ENCODE measurements around the gene PIK3AP1.

PIK3AP1 gene

GRCh38 chr10:96608262-96608661 lies 112.1 kb downstream of the PIK3AP1 start:
- no peak for DNase-seq

DNA sequence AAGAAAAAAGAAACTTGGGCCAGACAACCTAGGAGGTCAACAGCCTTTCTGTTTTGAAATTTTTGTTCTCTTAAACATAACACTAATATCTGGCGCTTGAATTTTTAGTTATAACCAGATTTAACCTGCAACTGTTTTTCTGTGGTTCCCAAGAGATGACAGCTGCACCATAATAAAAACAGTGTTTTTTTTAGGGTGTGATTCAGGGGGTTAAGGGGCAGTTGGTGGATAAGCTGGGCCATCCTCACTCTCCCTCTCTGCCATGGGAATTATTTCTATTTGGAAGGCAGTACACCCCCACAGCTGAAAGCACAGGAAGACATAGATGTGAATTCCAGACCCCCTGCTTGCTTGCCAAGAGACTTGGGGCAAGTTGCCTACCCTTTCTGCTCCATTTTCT lies 113.4 kb downstream of the PIK3AP1 start:
- no peak for DNase-seq

DNA sequence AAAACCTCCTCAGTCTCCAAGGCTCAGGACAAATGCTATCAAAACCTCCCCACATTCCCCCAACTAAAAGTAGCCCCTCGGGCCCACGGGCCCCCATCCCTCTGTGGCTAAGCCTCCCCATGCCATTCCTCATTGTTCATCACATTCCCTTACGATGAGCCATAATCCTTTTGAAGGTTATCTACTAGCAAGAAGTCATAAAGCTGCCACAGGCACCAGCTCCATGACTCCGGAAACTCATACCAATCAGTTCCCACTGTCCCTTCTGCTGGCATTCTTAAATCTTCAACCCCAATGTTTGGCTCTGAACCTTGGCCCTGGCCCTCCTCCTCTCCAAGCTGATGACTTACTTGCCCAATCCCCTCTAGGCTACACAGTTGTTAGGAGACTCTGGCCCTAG lies 114.1 kb downstream of the PIK3AP1 start:
- DNase-seq, result no peak

GRCh38 chr10:96600337-96600736 lies 120.0 kb downstream of the PIK3AP1 start:
- no peak for DNase-seq

GRCh38 chr10:96598846-96599245 lies 121.5 kb downstream of the PIK3AP1 start:
- no peak for DNase-seq

DNA sequence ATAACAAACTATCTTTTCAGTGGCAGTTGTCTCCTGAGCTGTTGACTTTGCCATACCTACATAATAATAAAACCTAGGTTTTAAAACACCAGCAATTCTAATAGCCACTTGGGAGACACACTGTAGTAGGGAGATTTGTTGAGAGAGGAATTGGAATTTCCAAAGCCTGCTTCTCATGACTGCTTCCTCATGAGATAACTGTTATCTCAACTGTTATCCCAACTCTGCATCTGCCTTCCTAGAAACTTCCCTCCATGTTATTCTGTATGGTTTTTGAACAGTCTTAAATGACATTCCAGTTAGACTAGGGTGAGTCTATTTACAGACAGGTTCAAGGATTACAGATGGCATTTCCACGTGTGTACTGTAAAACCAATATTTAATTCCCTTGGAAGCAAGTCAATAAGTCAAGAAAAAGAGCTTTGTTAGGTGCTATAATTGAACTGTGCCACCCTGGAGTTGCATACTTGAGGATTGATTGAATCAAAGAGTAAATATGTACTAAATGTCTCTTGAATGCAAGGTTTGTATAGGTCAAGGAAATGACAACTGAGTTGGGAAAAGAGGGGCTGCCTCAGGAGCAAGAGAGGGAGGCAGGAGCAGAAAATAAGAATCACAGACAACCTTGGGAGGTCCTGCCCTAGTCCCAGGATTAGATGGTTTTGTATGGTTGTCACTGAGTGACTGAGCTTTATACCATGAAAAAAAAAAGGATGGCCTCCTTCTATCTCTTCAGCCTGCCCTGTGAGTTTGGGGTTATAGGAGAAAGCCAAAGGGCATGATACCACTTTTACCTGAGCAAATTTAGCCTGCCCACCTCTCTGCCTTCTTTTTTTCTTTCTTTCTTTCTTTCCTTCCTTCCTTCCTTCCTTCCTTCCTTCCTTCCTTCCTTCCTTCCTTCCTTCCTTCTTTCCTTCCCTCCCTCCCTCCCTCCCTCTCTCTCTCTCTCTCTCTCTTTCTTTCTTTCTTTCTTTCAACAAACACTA lies 123.6 kb downstream of the PIK3AP1 start:
- no peak for DNase-seq

DNA sequence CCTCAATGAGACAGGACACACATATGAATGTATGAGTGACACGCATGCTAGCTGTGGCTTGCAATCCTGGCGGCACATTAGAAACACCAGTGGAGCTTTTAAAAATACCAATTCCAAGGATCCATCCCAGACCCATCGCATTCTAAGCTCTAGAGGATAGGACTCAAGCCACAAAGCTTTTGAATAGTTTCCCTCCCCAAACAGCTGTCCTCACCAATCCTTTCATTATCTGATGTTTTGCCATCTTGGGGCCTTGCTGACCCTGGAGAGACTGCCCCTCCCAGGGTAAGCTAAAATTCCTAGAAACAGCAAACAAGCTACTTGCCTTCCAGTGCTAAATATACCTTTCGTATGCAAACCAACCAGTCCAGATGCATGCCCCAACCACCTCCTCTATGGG lies 124.6 kb downstream of the PIK3AP1 start:
- DNase-seq, result no peak

- DNase-seq, result no peak
Observed at GRCh38 chr10:96591946-96592345, 128.4 kb downstream of the PIK3AP1 start.

GRCh38 chr10:96588616-96589419 lies 131.5 kb downstream of the PIK3AP1 start:
- DNase-seq, result peak; percentile 35

GRCh38 chr10:96588060-96588554 lies 132.2 kb downstream of the PIK3AP1 start:
- DNase-seq, result no peak

DNA sequence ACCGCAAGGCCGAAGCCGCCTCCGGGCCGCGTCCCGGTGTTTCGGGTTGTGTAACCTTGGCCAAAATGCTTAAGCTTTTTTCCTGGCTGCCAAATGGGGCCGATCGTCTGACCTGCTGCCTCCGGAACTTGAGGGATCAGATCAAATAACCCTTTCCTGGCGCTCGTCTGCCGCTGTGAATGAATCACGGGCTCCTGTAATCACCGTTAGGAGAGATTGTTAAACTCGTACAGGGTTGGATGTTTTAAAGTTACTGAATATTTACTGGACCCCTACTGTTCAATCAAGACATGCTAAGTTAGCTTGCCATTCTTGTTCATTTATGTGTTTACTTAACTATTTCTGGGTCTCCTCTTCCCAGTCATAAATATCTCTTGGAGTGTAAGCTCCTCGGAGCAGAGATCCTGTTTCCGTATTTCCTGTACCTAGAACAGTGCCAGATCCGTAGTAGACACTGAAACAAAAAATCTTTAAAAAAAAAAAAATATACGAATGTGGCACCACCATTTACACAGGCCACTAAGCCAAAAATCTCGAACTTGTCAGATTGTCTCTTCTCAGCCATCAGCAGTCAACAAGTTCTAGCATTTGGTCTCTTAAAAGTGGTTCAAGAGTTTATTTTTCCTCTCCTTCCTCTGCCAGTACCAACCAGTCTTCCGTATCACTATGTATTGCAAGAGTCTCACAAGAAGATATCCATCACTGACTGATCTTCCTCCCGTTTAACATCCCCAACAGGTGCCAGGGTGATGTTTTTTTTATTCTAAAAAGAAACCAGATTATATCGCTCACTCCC lies 132.9 kb downstream of the PIK3AP1 start:
- DNase-seq, result no peak

GRCh38 chr10:96586419-96587263 lies 133.7 kb downstream of the PIK3AP1 start, which contains the start of gene TM9SF3:
TSS of gene TM9SF3 (minus strand) at chr10:96587012. CDS start at chr10:96586835, 177 bp downstream.
- DNase-seq, result peak; percentile 95

DNA sequence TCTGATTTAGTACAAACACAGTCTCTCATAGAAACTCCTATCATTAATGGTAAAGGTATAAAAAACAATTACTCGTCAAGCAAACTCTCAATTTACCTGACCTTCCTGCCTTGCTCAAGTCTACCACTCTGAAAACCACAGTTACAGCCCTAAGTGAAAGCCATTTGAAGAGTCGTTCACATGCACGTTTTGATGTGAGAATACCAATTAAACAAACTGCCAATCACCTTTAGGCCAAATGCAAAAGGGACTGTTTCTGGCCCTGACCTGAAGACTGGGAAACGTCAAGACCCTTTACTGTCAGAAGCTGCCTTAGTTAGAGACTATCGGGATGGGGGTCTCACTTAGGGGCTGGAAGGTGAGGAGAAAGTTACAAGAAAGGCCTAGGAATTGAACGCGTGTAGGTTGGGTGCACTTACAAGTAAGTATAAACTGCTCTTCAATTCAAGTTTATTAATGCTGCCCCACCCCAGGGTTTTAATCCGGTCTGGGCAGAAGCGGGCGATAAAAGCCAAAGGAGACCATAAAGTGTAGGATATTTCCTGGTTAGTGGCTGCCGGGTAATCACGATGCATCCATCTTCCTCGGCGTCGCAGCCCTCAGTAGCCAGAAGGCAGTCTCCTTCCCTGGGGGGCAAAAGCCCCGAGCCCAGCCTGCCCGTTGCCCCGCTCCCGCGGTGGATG lies 134.4 kb downstream of the PIK3AP1 start:
- no peak for DNase-seq

- no peak for DNase-seq
Observed at GRCh38 chr10:96584474-96584873, 135.8 kb downstream of the PIK3AP1 start.

- no peak for DNase-seq
Observed at GRCh38 chr10:96584035-96584434, 136.3 kb downstream of the PIK3AP1 start.

DNA sequence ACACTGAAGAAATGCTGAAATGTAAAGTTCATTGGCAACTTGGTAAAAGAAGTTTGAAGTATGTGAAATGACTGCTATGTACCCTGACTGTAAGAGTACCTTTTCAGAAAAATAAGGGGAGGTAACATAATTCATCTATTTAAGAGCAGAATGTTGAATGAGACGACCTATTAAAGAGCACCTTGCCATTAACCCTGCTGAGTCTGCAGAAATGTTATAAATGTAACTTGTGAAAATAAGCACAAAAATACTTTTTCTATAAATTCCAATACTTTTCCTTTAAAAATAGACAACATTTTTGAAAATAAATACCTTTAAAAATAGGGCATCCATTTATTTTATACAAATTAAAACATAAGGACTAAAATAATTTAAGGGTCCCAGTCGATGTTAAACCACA lies 141.2 kb downstream of the PIK3AP1 start:
- no peak for DNase-seq

GRCh38 chr10:96578633-96579032 lies 141.7 kb downstream of the PIK3AP1 start:
- no peak for DNase-seq

DNA sequence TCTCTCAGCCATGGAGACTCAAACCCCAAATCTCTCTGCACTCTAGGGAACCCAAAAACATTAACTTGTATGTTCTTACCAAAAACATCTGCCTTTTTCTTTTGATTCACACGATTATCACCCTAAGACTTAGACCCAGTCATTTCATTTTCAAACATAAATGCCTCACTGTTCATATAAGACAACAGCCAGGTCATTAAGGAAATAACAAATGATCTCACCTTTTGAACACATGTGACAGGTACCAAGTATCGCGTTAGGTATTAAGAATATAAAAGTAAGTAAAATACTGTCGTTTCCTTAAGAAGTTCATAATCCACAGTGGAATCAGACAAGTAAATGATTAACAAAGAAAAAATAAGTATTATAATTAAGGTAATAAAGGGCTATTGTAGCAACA lies 142.3 kb downstream of the PIK3AP1 start:
- no peak for DNase-seq

DNA sequence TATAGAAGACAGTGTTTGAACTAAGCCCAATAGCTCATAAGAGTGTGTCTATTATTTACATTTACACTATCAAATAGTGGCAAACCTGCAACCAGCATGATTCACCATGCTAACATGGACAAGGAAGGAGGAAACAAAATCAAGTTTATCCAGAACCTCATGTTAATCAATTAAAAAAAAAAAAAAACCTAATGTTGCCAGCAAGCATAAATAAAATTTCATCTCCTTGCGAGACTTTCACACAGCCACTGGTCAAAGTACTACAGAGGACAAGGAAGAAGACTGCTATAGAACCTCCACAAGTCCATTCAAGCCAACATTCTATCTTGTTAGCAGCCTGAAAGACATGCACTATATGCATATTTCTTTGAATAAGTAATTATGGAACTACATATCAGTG lies 143.2 kb downstream of the PIK3AP1 start:
- no peak for DNase-seq

DNA sequence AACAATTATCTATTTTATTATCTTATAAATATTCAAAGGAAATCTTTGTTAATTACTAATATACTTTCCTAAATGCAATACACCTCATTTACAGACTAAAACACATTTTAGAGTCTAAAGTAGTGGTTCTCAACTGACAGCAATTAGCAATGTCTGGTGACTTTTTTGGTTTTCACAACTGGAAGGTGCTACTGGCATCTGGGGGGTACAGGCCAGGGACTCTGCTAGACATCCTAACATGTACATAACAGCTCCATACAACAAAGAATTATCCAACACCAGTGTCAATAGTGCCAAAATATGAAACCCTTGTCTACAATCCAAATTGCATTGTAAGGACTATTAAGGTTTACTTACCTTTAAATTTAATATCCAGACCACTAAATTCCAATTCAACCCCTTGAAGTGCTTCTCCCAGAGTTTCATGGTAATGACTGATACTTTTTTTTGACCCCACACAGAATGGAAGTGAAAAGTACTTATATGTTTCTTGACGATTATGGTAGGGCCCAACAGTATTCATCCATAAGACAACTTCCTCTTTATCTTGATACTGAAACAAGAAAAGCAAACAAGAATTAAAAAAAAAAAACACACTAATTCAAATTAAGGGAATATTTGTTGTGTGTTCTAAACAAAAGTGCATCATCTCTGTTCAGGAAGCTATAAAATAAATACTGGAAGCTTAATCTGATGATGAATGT lies 143.9 kb downstream of the PIK3AP1 start:
- DNase-seq, result no peak

Data from suppressor macrophage treated with lipopolysaccharide for 4 hours (primary cell).